Ishikawa (cell line): ENCODE measurements around the gene SPATA16.

Experiments
- CEBPB ChIP-seq: IDR thresholded peaks from 2 replicates; pipeline ENCODE4 v1.6.1; 2012
- FOXM1 ChIP-seq: IDR thresholded peaks from 2 replicates; pipeline ENCODE4 v1.6.1; 2012; ENCODE audit warnings: low read depth, borderline replicate concordance
- MAX ChIP-seq: IDR thresholded peaks from 2 replicates; pipeline ENCODE4 v1.6.1; 2012
- RAD21 ChIP-seq: IDR thresholded peaks from 2 replicates; pipeline ENCODE4 v1.6.1; 2012; ENCODE audit warnings: low read depth
- TAF1 ChIP-seq: IDR thresholded peaks from 2 replicates; pipeline ENCODE4 v1.6.1; 2012; ENCODE audit warnings: low read depth, mild to moderate bottlenecking
- TCF12 ChIP-seq: IDR thresholded peaks from 2 replicates; pipeline ENCODE4 v1.6.1; 2012; ENCODE audit warnings: low read depth
- TF ChIP-seq, protein P1 (sequence below): IDR thresholded peaks from 2 replicates; pipeline ENCODE4 v1.6.1; 2012; ENCODE audit warnings: low read depth, mild to moderate bottlenecking

DNA sequence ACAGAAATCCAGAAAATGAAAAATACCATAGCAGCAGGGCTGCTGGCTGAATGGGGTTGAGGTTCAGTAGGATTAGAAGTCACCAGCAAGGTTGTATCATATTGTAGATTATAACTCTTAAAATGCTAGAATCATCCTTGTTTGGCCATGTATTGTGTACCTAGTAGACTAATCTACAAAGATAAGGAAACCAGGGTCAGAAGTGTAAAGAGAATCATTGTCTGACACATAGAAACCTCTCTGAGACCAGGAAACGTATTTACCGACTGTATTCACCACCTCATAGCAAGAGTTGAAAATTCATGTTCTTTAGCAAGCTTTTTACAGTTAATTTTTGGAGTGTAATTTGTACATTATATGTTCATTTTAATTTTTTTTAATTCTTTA, 221.7 kb downstream of the SPATA16 start:
- TF ChIP-seq CEBPB (no peak), TAF1 (no peak), RAD21 (no peak), MAX (no peak), TCF12 (no peak), FOXM1 (no peak)
- TF ChIP-seq, protein P1, sequence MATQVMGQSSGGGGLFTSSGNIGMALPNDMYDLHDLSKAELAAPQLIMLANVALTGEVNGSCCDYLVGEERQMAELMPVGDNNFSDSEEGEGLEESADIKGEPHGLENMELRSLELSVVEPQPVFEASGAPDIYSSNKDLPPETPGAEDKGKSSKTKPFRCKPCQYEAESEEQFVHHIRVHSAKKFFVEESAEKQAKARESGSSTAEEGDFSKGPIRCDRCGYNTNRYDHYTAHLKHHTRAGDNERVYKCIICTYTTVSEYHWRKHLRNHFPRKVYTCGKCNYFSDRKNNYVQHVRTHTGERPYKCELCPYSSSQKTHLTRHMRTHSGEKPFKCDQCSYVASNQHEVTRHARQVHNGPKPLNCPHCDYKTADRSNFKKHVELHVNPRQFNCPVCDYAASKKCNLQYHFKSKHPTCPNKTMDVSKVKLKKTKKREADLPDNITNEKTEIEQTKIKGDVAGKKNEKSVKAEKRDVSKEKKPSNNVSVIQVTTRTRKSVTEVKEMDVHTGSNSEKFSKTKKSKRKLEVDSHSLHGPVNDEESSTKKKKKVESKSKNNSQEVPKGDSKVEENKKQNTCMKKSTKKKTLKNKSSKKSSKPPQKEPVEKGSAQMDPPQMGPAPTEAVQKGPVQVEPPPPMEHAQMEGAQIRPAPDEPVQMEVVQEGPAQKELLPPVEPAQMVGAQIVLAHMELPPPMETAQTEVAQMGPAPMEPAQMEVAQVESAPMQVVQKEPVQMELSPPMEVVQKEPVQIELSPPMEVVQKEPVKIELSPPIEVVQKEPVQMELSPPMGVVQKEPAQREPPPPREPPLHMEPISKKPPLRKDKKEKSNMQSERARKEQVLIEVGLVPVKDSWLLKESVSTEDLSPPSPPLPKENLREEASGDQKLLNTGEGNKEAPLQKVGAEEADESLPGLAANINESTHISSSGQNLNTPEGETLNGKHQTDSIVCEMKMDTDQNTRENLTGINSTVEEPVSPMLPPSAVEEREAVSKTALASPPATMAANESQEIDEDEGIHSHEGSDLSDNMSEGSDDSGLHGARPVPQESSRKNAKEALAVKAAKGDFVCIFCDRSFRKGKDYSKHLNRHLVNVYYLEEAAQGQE = no peak
